NCI-H1092 (cell line): ENCODE data around the gene THSD7B.
"Not testable (repeated sequence)": the region's sequence is repeated elsewhere in the genome, so short reads cannot be mapped to it uniquely, and the experiment has no call there.

Source experiments
- DNase-seq: peaks from one replicate; lab custom pipeline; 2025; lab: John Stamatoyannopoulos, UW

The THSD7B gene

DNA sequence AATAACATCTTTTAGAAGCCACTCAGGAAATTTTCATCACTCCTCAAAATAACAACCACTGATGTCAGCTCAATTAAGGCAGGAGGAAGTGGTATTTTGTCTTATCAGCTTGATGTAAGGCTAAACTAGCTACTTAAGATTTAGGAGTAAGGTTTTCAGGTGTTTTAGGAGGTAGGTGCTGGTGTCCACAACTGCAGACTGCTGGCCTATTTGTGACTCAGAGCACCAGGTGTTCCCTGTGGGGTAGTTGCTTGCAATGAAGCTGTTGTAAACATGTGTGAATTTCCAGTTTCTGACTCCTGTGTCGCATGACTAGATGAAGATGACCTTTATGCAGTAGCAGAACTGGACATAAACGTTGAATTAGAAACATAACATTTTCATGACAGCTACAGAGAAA is 164.2 kb downstream of the THSD7B start:
- DNase-seq: no peak

DNA sequence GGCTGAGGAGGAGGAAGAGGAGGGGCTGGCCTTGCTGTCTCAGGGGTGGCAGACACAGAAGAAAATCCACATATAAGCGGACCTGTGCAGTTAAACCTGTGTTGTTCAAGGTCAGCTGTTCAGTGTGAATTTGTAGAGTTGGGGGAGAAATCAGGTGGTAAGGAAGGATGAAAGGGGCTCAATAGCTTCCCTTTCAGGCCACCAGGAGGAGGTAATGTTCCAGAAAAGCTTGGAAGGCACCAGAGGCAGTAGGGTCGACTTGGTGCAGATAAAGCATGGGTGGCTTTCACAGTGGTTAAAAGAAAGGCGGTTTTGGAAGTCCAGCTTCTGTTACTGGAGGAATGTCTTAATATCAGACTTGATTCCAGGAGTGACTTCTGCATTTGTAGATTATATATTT is 167.4 kb downstream of the THSD7B start:
- DNase-seq: no peak

DNA sequence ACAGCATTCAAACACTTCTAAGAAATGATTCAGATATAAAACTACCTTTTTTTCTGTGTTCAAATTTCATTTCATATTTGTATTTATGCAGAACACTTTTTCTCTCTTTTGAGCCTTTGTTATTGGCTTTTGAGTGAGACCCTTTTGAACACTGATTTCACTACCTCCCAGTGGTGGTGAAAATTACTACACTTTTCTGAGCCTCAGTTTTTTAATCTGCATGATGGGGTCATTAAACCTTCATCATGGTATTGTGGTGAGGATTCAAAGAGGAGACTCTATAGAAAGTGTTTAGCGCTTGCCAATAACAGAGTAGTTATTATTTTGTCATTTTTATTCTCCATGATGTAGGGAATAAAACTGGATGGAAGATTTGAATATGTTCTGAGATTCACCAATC is 169.8 kb downstream of the THSD7B start:
- no peak for DNase-seq

DNA sequence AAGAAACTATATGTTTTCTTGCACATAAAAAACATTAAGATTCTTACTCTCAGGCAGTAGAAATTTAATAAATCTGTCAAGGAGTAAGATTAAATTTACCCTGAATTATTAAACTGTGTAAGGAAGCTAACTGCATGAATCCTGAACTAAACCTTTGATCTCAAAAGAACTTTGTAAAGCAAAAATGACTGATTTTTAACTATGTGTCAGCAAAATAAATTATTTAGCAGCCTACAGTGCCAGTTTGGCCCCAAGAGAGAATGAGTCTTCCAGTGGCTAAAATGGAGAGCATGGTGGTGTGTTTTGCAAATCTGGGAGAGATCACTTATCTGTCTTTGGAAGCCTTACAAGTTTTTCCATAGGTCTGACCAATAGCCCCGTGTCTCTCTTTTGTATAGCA is 190.7 kb downstream of the THSD7B start:
- DNase-seq: no peak

DNA sequence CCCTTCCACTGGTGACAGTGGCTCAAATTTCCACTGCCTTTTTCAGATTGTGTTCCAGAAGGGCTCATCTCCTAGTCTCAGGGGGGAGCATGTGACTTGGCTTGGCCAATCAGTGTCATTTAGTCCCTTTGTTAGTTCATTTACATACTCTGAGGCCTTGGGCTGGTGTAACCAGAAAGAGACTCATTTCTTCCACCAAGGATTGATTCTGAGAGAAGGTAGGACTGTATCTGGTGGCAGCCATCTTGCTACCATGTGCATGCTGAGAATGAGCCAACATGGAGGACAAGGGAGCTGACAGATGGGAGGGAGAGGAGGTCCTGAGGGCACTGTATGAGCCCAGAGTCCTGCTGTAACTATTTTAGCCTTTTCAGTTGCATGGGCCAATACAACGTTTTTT is 191.7 kb downstream of the THSD7B start:
- DNase-seq: no peak

DNA sequence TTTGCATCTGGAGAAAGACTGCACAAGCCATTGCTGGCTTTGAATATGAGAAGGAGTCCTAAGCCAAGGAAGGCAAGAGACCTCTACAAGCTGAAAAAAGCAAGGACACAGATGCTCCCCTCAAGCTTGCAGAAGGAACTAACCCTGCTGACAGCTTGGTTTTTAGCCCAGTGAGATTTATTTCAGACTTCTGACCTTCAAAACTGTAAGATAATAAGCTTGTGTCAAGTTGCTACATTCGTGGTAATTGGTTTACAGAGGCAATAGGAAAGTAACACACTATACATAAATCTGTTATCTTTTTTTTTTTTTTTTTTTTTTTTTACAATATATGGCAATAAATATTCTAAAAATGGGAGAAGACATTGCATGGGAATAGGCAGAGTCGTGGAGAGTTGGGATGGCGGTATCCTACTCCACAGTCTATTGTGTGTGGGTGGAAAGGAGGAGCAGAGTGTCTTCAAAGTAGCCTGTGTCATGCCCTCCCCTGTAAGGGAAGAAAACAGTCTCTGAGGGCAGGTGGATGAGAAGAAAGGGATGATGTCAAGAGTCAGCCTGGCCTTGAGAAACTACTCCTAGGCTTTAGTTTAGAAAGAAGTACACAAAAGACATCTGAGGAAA is 196.9 kb downstream of the THSD7B start:
- DNase-seq: no peak

DNA sequence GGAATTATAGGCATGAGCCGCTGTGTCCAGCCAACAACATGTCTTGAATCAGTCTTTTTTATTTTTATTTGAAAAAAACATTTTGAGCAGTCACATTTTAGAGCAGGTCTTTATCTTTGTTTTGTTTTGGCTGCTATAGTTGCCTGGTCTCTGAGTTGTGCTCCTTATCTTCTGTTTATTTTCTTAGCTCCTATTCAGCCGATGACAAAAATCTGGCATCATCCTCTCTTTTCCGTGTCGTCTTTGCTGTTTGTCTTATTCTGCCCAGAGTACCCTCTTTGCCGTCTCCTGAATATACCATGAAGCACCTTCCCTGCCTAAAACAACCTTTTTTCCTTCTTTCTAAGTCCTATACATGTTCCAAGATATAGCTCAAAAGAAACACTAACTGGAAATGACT is 201.1 kb downstream of the THSD7B start:
- no peak for DNase-seq

DNA sequence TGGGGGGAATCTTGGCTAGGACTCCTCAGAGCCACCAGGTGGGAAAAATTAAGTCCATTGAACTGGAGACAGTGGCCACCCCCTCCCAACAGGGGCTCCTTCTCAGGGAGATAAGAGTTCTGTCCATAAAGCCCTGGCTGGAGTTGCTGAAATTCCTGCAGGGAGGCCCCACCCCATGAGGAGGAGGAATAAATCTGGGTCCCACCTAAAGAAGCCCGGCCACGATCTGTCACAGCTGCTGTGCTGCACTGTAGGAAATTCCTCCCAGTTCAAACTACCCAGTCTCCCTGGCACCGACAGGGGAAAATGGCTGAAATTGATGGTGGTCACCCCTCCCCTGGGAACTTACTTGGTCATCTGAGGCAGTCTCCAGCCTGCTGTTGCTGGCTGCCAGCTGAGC is 215.0 kb downstream of the THSD7B start:
- DNase-seq: no peak

DNA sequence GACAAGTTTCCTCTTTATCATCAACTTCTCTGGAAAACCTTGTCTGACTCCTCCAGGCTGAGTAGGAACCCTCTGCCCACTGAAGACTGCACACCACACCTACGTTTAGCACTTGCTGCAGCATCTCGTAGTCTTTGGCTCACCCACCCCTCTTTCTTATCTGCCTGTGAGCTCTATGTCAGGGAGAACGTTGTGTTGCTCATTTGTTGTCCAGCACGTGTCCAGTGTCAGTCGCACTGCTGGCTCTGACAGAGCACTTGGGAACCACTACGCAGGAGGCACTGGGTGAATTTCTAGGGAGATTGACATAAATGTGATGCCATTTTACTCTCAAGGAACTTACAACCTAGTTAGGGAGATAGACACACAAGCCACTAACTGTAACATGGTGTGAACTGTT is 216.3 kb downstream of the THSD7B start:
- DNase-seq: not testable (repeated sequence)

DNA sequence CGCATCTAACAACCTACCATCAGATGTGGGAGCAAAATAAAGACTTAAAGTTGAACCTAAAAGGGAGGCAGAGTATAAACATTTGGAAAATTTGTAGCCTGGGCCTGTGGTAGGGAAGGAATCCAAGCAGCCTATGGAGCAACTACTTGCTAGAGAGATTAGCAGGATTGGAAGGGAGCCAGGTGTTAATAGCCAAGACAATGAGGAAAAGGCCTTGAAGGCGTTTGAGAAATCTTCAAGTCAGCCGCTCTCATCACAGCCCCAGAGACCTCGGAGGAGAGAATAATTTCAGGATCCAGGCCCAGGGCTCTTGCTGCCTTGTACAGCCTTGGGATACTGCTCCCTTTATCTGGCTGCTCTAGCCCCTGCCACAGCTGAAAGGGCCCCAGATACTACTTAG is 219.7 kb downstream of the THSD7B start:
- DNase-seq: no peak

DNA sequence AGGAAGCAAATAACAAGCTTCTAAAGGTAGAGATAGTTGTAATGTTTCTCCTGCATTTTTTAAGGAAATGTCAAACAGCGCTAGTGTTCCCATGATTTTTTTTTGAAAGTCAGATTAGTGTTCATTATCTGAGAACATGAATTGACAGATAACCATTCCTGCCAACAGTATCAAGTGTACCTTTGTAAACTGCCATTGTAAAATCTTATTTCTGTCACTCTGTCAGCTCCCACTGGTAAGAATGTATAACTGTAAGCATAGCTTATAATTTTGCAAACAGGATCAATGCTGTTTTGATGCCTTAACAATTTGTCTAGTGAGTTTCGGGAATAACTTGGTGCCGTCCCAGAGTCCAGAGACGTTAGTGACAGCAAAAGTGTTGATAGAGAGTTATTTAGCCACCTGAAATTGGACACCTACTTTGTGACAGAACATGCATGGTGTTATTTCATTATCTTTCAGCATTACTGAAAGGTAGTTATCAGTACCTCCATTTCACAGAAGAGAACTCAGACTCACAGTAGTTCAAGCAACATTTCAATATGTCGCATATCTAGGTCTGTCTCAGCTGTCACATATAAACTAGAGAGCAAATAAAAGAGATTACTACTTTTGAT is 221.4 kb downstream of the THSD7B start:
- no peak for DNase-seq

DNA sequence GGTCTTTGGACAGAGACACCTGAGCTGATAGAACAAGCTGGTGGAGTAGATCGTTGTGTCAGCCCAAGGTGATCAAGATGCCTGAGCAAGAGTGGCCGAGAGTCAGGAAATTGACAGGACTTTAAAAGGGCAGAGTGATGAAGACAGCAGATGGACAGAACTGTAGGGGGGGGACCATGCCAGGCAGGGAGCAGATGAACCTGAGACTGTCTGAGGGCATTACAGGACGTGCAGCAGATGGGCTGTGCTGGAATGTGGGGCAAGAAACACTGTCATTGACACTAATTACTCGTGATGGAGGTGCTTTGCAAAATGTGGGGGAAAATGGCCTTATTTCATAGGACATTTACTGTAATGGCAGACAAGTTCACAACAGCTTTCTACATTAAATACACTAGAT is 225.0 kb downstream of the THSD7B start:
- no peak for DNase-seq

DNA sequence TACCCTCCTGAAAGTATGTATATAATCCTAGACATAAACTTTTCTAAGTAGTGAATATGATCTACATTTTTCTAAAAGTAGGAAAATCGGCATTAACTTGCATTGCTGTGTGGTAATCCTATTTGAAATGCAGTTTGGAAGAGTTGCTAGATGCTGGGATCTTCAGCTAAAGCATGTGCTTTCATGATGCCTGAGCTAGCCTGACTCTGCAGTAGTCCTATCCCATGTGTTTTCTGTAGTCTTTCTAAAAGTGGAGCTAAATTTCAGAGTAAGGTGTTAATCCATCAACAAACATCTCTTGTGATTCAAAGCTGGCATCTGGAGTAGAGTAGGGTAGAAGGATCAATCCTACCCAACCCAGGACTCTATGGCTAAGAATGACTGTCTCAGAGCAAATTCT is 229.4 kb downstream of the THSD7B start:
- no peak for DNase-seq

DNA sequence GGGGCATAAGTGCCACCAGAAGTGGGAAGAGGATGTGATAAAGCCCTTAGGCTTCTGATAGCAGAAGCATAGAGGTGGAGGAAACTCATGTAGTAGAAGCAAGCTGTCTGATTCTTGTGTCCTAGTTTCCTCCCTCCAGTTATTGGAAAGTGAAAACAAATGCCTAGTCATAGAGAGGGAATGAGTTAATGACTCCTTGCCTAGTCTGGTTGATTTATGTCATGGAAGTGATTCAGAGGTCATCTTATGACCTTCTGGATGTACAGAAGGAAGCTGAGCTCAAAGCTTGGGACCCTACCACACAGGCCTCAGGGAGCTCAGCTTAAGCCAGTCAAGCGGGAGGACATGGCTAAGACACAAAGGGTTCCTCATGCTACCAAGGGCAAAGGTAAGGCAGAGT is 232.2 kb downstream of the THSD7B start:
- DNase-seq: no peak

DNA sequence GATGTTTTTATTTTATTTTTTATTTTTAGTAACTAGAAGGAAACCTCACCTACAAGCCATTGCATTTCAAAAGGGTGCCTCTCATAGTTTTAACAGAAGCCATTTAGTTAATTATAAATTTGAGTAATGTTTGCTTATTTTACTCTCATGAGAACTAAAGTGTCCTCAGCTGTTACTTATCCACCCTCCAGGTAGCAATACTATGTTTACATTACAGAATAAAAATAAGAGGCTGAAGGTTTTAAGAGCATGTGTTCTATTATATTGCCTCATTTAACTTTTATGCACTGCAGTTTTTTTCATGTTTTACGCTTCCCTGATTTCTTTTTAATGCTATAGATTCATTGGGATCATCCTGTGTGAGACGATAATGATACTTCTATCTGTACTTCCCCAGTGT is 235.5 kb downstream of the THSD7B start:
- DNase-seq: no peak

DNA sequence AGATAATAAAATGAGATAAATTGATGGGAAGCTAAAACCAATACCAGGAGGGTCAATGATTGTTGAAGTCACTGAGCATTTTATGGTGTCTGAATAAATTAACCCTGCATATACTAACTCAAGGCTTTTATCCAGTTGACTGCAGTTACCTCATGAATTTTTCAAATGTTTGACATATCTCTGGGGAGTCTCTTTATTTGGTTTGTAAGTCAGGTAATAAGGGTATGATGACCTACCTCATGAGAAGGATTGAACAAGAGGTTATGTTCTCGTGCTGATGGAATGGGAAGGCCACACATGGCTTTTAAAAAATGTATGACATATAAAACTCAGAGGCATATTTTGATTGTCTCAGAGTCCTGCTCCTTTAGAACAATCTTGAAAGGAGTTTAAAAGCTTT is 237.6 kb downstream of the THSD7B start:
- no peak for DNase-seq

DNA sequence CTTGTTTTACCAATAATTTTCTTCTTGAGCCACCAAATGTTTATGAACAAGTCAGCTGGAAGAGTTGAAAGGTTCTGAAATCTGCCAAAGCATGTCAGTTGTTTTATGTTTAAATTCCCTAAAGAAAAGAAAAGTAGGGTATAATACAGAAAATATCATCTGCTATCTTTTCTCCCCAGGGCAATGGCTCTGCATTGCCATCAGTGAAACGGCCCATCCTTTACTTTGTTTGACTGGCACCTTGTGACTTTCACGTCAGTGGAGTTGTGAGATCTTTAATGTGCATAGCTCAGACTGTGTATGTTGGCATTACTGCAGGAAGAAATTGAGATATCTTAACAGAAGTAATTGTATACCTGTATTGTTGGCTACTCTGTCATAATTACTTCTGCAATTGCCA is 239.9 kb downstream of the THSD7B start:
- no peak for DNase-seq

DNA sequence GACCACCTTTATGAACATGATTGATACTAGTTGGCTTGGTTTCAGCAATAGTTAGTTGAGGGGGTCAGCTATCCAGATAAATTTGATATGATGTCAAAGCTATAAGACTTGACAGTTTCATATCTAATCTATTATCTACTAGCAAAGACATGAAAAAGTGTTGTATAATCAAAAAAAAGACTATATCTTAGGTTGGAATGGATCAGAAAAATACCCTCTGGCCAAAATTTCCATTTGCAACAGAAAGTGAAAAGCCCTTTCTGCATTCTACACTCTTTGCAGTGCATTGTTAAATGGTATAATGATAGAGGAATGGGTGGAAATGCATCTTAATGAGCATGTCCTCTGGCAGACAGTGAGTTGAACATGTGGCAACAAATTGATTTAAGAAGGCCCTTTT is 242.6 kb downstream of the THSD7B start:
- DNase-seq: no peak

DNA sequence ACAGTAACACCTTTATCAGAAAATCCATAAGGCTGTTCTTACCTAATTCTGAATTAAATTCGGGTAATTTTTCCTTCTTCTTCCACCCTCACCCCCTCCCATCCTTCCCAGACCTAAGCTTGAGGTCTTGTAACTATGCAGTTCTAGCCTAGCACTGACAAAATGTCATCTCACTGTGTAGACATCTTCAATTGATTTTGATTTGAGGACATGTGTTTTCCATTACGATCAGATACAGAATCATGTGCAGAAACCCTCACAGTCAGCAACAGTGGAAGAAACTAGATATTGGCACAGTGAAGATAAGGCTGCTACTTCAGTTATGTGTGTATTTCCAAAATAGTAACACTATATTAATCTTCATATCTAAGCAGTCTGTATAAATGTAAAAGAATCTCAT is 244.6 kb downstream of the THSD7B start:
- no peak for DNase-seq

DNA sequence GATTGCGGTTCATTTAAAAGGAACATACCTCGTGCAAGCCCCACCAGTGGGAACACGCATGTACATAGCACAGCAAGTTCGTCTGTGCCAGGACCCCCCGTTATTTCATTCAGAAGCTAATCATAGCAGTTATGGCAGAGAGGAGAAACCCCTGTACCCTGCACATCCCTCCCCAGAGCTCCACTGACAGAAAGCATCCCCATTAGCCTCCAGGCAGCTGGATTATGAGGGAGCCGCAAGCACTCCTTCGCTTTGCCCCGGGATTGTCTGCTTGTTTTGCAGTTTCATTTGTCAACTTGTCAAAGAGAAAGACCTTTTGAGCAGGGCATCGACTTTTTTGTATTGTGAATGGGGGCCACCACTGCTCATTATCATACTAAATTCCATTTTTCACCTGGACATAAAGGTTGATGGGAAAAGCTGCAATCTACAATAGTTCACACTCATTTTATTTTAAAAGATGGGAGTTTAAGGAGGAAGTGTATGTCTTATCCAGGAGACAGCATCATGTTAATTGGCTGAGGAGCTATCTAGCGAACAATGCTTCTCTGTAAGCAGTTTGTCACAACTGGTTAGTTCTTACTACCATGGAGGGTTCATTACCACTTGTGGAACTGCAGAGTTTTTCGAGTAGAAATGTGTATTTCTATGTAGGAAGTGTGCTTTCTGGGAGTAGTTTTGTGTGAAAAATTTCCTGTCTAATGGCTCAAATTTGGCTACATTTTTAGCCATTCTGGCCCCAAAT is 255.3 kb downstream of the THSD7B start:
- no peak for DNase-seq

DNA sequence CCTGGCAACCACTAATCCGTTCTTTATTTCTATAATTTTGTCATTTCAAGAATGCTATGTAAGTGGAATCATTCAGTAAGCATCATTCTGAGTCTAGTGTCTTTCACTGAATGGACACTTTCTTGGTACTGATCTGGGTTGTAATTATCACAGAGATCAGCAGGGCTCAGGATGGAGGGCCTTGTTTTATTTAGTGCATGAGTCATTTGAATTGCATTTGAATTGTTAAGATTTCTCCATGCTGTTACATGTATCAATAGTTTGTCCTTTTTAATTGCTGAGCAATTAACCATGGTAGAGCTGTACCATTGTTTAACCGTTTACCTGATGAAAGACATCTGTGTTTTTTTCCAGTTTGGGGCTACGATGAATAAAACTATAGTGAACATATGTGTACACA is 256.4 kb downstream of the THSD7B start:
- DNase-seq: no peak

DNA sequence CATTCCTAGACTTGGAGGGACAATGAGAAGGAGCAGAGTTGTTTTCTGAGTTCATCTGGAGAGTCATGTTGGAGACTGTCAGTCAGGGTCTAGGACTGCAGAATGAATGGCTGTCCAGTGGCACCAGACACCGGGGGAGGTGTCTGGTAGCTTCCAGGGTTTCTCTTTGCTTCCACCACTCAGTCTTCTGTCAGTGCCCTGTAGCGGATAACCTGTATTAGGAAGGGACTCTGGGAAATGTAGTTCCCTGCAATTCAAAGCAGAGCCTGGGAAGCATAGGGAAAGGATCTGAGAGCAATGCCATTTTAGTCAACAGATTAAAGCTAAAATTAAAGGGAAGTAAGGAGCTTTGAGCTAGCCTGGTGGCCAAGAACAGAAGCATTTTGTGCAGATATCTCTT is 257.9 kb downstream of the THSD7B start:
- DNase-seq: no peak

DNA sequence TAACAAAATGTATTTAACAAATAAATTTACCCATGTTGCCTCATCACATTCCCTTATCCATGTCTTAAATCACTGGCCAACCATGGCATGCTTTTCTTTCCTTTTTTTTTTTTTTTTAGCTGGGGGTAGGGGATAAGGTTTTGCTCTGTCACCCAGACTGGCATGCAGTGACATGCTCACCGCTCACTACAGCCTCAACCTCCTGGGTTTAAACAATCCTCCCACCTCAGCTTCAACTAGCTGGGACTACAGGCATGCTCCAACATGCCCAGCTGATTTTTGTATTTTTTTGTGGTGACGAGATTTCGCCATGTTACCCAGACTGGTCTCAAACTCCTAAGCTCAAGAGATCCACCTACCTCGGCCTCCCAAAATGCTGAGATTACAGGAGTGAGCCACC is 266.4 kb downstream of the THSD7B start:
- no peak for DNase-seq

DNA sequence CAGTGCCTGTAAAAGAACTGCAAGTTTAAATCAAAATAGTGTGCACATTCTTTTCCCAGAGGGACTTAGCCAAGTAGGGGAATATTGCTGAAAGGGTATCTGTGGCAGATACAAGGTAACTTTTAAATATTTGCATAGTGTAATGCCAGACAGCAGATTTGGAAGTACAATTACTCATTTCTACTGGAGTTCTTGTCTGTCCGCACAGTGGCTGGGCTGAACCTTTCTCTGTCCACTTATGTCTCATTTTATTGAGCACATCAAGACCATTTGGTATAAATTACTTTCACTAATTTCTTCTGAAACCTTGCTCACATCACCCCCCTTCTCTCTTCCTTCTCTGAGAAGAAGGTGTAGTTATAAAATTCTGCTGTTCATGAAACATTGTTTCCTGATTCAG is 271.3 kb downstream of the THSD7B start:
- DNase-seq: no peak
